Measurements from ENCODE around the gene DOK1.
"Not testable (repeated sequence)": the region's sequence is repeated elsewhere in the genome, so short reads cannot be mapped to it uniquely, and the experiment has no call there.

Gene DOK1

DNA sequence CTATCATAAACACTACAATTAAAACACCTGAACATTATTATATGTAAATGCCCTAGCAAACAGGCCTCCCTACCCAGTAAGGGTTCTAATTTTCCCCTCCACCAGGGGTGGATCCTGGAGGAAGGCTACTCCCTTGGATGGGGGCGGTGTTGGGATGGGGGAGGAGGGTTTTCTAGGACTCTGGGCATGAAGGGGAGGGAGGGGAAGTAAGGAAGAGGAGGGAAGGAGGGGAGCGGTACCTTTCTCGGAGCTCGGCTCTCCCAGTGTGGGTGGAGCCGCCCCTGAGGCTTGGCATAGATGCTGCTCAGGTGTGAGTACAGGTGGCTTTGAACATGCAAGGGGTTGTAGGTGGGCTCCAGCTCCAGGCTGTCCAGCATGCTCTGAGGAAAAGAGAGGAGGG lies 5.4 kb downstream of the DOK1 start:
- H3K23ac ChIP-seq (ENCODE audit: low read length in 2 of 2) = no peak overlapping the region
- no peak overlapping the region for H3K4ac ChIP-seq (ENCODE audit: low read depth in 1 of 2, low read length in 2 of 2)
- peaks cover 13 to 22% of the 10 kb centered on the region in 2 experiments for H3K36me3 ChIP-seq (ENCODE audit: control insufficient read depth in 1 of 2, insufficient read depth in 2 of 2, low read depth in 1 of 2, low read length in 2 of 2)
- no peak overlapping the region for H3K14ac ChIP-seq (ENCODE audit: low read length in 2 of 2)
- H3K9me3 ChIP-seq (ENCODE audit: control insufficient read depth, low read length) = no peaks in the 10 kb centered on the region
- no peak overlapping the region for H4K91ac ChIP-seq (ENCODE audit: low read length)
- no peak for DNase-seq
- H3K4me2 ChIP-seq (ENCODE audit: low read length, poor library complexity, severe bottlenecking) = no peak overlapping the region
- no peak overlapping the region for H4K8ac ChIP-seq (ENCODE audit: low read length)
- H3K4me3 ChIP-seq (ENCODE audit: insufficient read depth in 1 of 2, low read depth in 1 of 2, low read length in 2 of 2) = no peak overlapping the region
- H2BK12ac ChIP-seq (ENCODE audit: low read length in 2 of 2) = no peak overlapping the region
- H2AK5ac ChIP-seq (ENCODE audit: low read length, severe bottlenecking) = no peak overlapping the region
- no peak overlapping the region for H3K9ac ChIP-seq (ENCODE audit: low read length)
- no peak overlapping the region for H2BK15ac ChIP-seq (ENCODE audit: low read depth, poor library complexity, severe bottlenecking)
- no peak overlapping the region for H2BK120ac ChIP-seq (ENCODE audit: low read depth, low read length)
- H3K27me3 ChIP-seq (ENCODE audit: control insufficient read depth in 1 of 2, insufficient read depth in 1 of 2, low read length in 2 of 2) = no peaks in the 10 kb centered on the region
- H2BK5ac ChIP-seq (ENCODE audit: low read depth, low read length, poor library complexity, severe bottlenecking) = no peak overlapping the region
- peaks cover 16% of the 10 kb centered on the region for H3K4me1 ChIP-seq (ENCODE audit: control insufficient read depth, insufficient read depth, low read depth, low read length)
- H2AFZ ChIP-seq (ENCODE audit: low read depth, low read length) = no peak overlapping the region
- 50% methylated on average over 5 of the region's 5 CpGs for WGBS
- H3K79me1 ChIP-seq (replicated peaks; ENCODE audit: low read length, poor library complexity, severe bottlenecking) = peaks cover 19% of the 10 kb centered on the region
- no peak overlapping the region for H3K27ac ChIP-seq (ENCODE audit: low read length, poor library complexity, severe bottlenecking)
- H3K18ac ChIP-seq (ENCODE audit: low read depth in 1 of 2, low read length in 2 of 2) = no peak overlapping the region

DNA sequence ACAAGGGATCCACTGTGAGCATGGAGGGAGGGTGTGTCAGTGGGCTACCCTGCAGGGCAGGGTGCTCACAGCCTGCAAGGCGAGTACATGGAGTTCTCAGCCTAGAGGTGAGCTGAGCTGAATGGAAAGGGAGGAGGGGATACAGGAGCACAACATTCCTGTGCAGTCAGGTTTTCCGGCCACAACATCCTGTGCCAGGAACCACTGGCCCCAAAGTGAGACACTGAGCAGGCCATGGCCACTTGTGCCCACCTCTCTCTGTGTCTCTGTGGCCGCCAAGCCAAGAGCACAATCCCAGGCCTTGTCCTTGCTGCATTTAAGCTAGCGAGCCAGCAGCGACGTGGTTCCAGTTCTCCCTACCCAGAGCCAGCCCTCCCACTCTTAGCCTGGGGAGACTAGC lies 6.1 kb downstream of the DOK1 start:
- Histone ChIP-seq H3K79me1 (replicated peaks; ENCODE audit: low read length, poor library complexity, severe bottlenecking) (peaks cover 19% of the 10 kb centered on the region), H3K4me1 (ENCODE audit: control insufficient read depth, insufficient read depth, low read depth, low read length) (peaks cover 12% of the 10 kb centered on the region), H3K4me2 (ENCODE audit: low read length, poor library complexity, severe bottlenecking) (no peak overlapping the region), H3K9ac (ENCODE audit: low read length) (no peak overlapping the region), H3K14ac (ENCODE audit: low read length in 2 of 2) (peak overlapping the region in 1 of 2 experiments; percentile 68), H4K91ac (ENCODE audit: low read length) (peak overlapping the region; percentile 25), H3K27ac (ENCODE audit: low read length, poor library complexity, severe bottlenecking) (no peak overlapping the region), H3K4ac (ENCODE audit: low read depth in 1 of 2, low read length in 2 of 2) (no peak overlapping the region), H3K36me3 (ENCODE audit: control insufficient read depth in 1 of 2, insufficient read depth in 2 of 2, low read depth in 1 of 2, low read length in 2 of 2) (peaks cover 13 to 22% of the 10 kb centered on the region in 2 experiments), H2AK5ac (ENCODE audit: low read length, severe bottlenecking) (no peak overlapping the region), H3K4me3 (ENCODE audit: insufficient read depth in 1 of 2, low read depth in 1 of 2, low read length in 2 of 2) (no peak overlapping the region), H3K27me3 (ENCODE audit: control insufficient read depth in 1 of 2, insufficient read depth in 1 of 2, low read length in 2 of 2) (no peaks in the 10 kb centered on the region), H3K9me3 (ENCODE audit: control insufficient read depth, low read length) (no peaks in the 10 kb centered on the region), H2BK12ac (ENCODE audit: low read length in 2 of 2) (peak overlapping the region in 1 of 2 experiments; percentile 32), H2BK5ac (ENCODE audit: low read depth, low read length, poor library complexity, severe bottlenecking) (no peak overlapping the region), H2AFZ (ENCODE audit: low read depth, low read length) (no peak overlapping the region), H3K18ac (ENCODE audit: low read depth in 1 of 2, low read length in 2 of 2) (peak overlapping the region in 1 of 2 experiments; percentile 42), H2BK120ac (ENCODE audit: low read depth, low read length) (no peak overlapping the region), H2BK15ac (ENCODE audit: low read depth, poor library complexity, severe bottlenecking) (no peak overlapping the region), H4K8ac (ENCODE audit: low read length) (no peak overlapping the region), H3K23ac (ENCODE audit: low read length in 2 of 2) (no peak overlapping the region)
- 72% methylated on average over 3 of the region's 6 CpGs for WGBS
- no peak for DNase-seq

DNA sequence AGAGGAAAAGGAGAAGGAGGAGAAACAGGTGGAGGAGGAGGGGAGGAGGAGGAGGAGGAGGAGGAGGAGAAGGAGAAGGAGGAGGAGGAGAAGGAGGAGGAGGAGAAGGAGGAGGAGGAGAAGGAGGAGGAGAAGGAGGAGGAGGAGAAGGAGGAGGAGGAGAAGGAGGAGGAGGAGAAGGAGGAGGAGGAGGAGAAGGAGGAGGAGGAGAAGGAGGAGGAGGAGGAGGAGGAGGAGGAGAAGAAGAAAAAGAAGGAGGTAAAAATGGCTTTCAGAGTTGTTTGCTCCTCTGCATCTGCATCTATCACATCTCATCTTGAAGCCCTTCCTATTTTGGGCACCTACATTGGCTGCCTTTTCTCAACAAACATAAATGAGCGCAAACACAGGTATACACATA lies 6.5 kb downstream of the DOK1 start:
- not testable (repeated sequence) for H2BK12ac ChIP-seq (ENCODE audit: low read length in 2 of 2); H3K14ac ChIP-seq (ENCODE audit: low read length in 2 of 2); H3K4me1 ChIP-seq (ENCODE audit: control insufficient read depth, insufficient read depth, low read depth, low read length); H2BK120ac ChIP-seq (ENCODE audit: low read depth, low read length); H3K4me2 ChIP-seq (ENCODE audit: low read length, poor library complexity, severe bottlenecking); H3K4me3 ChIP-seq (ENCODE audit: insufficient read depth in 1 of 2, low read depth in 1 of 2, low read length in 2 of 2); H2BK15ac ChIP-seq (ENCODE audit: low read depth, poor library complexity, severe bottlenecking); H3K9me3 ChIP-seq (ENCODE audit: control insufficient read depth, low read length); H3K9ac ChIP-seq (ENCODE audit: low read length); H4K8ac ChIP-seq (ENCODE audit: low read length); H3K27ac ChIP-seq (ENCODE audit: low read length, poor library complexity, severe bottlenecking); H2BK5ac ChIP-seq (ENCODE audit: low read depth, low read length, poor library complexity, severe bottlenecking); H4K91ac ChIP-seq (ENCODE audit: low read length); H3K27me3 ChIP-seq (ENCODE audit: control insufficient read depth in 1 of 2, insufficient read depth in 1 of 2, low read length in 2 of 2); H2AK5ac ChIP-seq (ENCODE audit: low read length, severe bottlenecking); H3K4ac ChIP-seq (ENCODE audit: low read depth in 1 of 2, low read length in 2 of 2); H3K18ac ChIP-seq (ENCODE audit: low read depth in 1 of 2, low read length in 2 of 2); H2AFZ ChIP-seq (ENCODE audit: low read depth, low read length); DNase-seq; H3K23ac ChIP-seq (ENCODE audit: low read length in 2 of 2)
- WGBS = 98% methylated on average over 1 of the region's 1 CpG
- Histone ChIP-seq H3K79me1 (replicated peaks; ENCODE audit: low read length, poor library complexity, severe bottlenecking) (peaks cover 15% of the 10 kb centered on the region), H3K36me3 (ENCODE audit: control insufficient read depth in 1 of 2, insufficient read depth in 2 of 2, low read depth in 1 of 2, low read length in 2 of 2) (peaks cover 12 to 20% of the 10 kb centered on the region in 2 experiments)

DNA sequence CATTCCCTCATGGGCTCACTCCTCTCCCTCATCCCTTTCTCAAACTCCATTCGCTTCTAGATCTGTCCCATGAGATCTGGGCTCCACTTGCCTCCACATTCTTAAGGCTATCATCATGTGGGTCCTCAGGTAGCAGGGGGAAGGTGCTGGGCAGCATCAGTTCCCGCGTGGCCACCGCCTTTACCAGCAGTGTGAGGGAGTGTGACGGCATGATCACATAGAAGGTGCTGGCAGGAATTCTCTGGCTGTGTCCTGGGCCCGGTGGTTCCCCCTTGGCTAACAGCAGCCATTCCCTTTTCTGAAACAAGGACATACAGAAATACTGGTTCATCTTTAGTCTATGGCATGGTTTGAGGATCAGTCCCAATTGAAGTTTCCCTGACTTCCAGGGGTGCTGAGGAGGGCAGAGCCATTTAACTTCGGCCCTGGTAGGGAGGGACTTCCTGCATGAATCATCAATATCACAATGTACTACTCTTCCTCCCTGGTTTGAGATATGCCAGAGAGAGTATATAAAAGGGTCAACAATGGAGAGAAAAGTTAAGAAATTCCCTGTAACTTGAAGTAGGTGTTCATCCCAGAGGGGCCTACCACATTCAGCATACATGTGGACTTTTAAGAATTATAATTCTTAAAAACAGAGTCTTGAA lies 7.7 kb downstream of the DOK1 start:
- Histone ChIP-seq H3K23ac (ENCODE audit: low read length in 2 of 2) (no peak overlapping the region), H3K14ac (ENCODE audit: low read length in 2 of 2) (peak overlapping the region in 1 of 2 experiments; percentile 53), H3K9me3 (ENCODE audit: control insufficient read depth, low read length) (no peaks in the 10 kb centered on the region), H2BK120ac (ENCODE audit: low read depth, low read length) (no peak overlapping the region), H2BK15ac (ENCODE audit: low read depth, poor library complexity, severe bottlenecking) (no peak overlapping the region), H3K36me3 (ENCODE audit: control insufficient read depth in 1 of 2, insufficient read depth in 2 of 2, low read depth in 1 of 2, low read length in 2 of 2) (peaks cover 0 to 8% of the 10 kb centered on the region in 2 experiments), H2AFZ (ENCODE audit: low read depth, low read length) (no peak overlapping the region), H3K4me2 (ENCODE audit: low read length, poor library complexity, severe bottlenecking) (no peak overlapping the region), H2AK5ac (ENCODE audit: low read length, severe bottlenecking) (no peak overlapping the region), H2BK12ac (ENCODE audit: low read length in 2 of 2) (peak overlapping the region in 1 of 2 experiments; percentile 45), H4K8ac (ENCODE audit: low read length) (peak overlapping the region; percentile 27), H2BK5ac (ENCODE audit: low read depth, low read length, poor library complexity, severe bottlenecking) (no peak overlapping the region), H3K4ac (ENCODE audit: low read depth in 1 of 2, low read length in 2 of 2) (no peak overlapping the region), H3K4me1 (ENCODE audit: control insufficient read depth, insufficient read depth, low read depth, low read length) (peaks cover 8% of the 10 kb centered on the region), H3K9ac (ENCODE audit: low read length) (no peak overlapping the region), H3K27me3 (ENCODE audit: control insufficient read depth in 1 of 2, insufficient read depth in 1 of 2, low read length in 2 of 2) (no peaks in the 10 kb centered on the region), H3K18ac (ENCODE audit: low read depth in 1 of 2, low read length in 2 of 2) (peak overlapping the region in 1 of 2 experiments; percentile 50), H3K27ac (ENCODE audit: low read length, poor library complexity, severe bottlenecking) (no peak overlapping the region), H3K4me3 (ENCODE audit: insufficient read depth in 1 of 2, low read depth in 1 of 2, low read length in 2 of 2) (no peak overlapping the region), H3K79me1 (replicated peaks; ENCODE audit: low read length, poor library complexity, severe bottlenecking) (peaks cover 3% of the 10 kb centered on the region), H4K91ac (ENCODE audit: low read length) (peak overlapping the region; percentile 31)
- DNase-seq = no peak
- WGBS = 91% methylated on average over 6 of the region's 7 CpGs

Measured in mesenchymal stem cell (in vitro differentiated cells and primary cell).